CMK (cell line): ENCODE results near the gene CASP3.
"Not testable (repeated sequence)": the region's sequence is repeated elsewhere in the genome, so short reads cannot be mapped to it uniquely, and the experiment has no call there.

Experiments used
- DNase-seq: peaks from one replicate; pipeline ENCODE4 v3.0.0-alpha.2; 2010; ENCODE audit warnings: low read depth

Gene CASP3

GRCh38 chr4:184635381-184635780 lies 13.9 kb downstream of the CASP3 start:
- DNase-seq = no peak

GRCh38 chr4:184632842-184633241 lies 16.4 kb downstream of the CASP3 start:
- DNase-seq = no peak

GRCh38 chr4:184628103-184628502 lies 21.1 kb downstream of the CASP3 start:
- DNase-seq = no peak

GRCh38 chr4:184625783-184626596 lies 23.3 kb downstream of the CASP3 start:
- DNase-seq = not testable (repeated sequence)

- DNase-seq = no peak
Observed at GRCh38 chr4:184624972-184625554, 24.2 kb downstream of the CASP3 start.

- DNase-seq = not testable (repeated sequence)
Observed at GRCh38 chr4:184624504-184624903, 24.7 kb downstream of the CASP3 start.

- no peak for DNase-seq
Observed at GRCh38 chr4:184621518-184621917, 27.7 kb downstream of the CASP3 start.

- DNase-seq = no peak
Observed at GRCh38 chr4:184620212-184620867, 28.9 kb downstream of the CASP3 start.

- no peak for DNase-seq
Observed at GRCh38 chr4:184617600-184618196, 31.5 kb downstream of the CASP3 start.

- DNase-seq = no peak
Observed at GRCh38 chr4:184616633-184617551, 32.4 kb downstream of the CASP3 start.

GRCh38 chr4:184616168-184616567 lies 33.1 kb downstream of the CASP3 start:
- DNase-seq = not testable (repeated sequence)

GRCh38 chr4:184614509-184614908 lies 34.7 kb downstream of the CASP3 start:
- no peak for DNase-seq

GRCh38 chr4:184613405-184613804 lies 35.8 kb downstream of the CASP3 start:
- no peak for DNase-seq

- DNase-seq = no peak
Observed at GRCh38 chr4:184612074-184612473, 37.2 kb downstream of the CASP3 start.

- not testable (repeated sequence) for DNase-seq
Observed at GRCh38 chr4:184607429-184607828, 41.8 kb downstream of the CASP3 start.

GRCh38 chr4:184602857-184603256 lies 46.4 kb downstream of the CASP3 start:
- DNase-seq = not testable (repeated sequence)

- DNase-seq = not testable (repeated sequence)
Observed at GRCh38 chr4:184600982-184601381, 48.3 kb downstream of the CASP3 start.

- DNase-seq = no peak
Observed at GRCh38 chr4:184599492-184600135, 49.6 kb downstream of the CASP3 start.

GRCh38 chr4:184598753-184599491 lies 50.3 kb downstream of the CASP3 start:
- DNase-seq = no peak

- DNase-seq = no peak
Observed at GRCh38 chr4:184596617-184597185, 52.5 kb downstream of the CASP3 start.
